ENCODE data around the gene ALS2CL. TPM values are rescaled to one million over a fixed set of nuclear protein-coding genes. Genes with fewer than 3 reads are reported as not detected.

The ALS2CL gene
- total and polyA plus RNA-seq, 12 donors = 15.6 to 102 (median 21.6) TPM

DNA sequence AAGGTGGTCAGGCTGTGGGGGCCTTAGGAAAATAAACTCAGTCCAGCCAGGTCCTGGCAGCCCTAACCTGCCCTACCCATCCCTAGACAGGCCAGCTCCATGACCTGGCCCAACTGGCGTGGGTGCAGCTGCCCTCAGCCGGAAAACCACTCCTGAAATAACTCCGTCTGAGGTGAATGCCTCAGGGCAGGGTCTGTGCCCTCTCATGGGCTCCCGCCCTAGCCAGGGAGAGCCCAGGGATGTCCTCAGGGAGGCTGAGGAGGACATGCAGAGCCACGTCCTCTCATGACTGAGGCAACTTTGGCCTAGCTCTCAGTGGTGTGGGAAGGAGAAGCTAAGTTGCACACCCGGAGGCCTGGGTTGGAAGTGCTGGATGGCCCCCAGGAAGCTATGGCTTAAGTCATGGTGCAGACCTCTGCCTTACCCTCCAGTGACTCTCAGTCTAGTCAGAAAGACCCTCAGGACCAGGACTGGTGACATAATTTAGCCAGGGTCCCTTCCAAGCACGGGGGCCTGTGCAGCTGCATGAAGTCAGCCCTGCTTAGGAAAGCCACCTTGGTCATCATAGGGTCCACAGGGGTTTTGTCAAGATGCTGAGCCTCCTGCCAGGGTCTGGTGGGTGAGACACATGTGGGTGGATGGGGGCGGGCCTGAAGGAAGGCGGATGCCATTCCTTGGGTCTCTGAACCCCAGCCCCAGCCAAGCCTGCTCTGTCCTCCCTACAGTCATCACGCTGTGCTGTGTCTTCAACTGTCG, 15.1 kb upstream of the ALS2CL start:
- Histone ChIP-seq H3K27me3 (peaks cover 0 to 5% (median 0%) of the 10 kb centered on the region in 7 donors), H3K27ac (no peak overlapping the region), H3K36me3 (no peaks in the 10 kb centered on the region), H3K9me3 (no peaks in the 10 kb centered on the region), H3K4me1 (peaks cover 0 to 9% (median 3%) of the 10 kb centered on the region in 9 donors), H3K4me3 (no peak overlapping the region)
- 87 to 89% methylated on average over 11 of the region's 11 CpGs for WGBS, 2 donors
- intact Hi-C loops (cut with DNase I) = loop anchor here in 9 of 10 donors (5.0 to 10.0 kb wide), 5 partner anchors 139 to 616 kb away; no protein-coding TSS in a partner anchor
- DNase-seq (no peak), ATAC-seq (no peak)
- TF ChIP-seq, protein P1, sequence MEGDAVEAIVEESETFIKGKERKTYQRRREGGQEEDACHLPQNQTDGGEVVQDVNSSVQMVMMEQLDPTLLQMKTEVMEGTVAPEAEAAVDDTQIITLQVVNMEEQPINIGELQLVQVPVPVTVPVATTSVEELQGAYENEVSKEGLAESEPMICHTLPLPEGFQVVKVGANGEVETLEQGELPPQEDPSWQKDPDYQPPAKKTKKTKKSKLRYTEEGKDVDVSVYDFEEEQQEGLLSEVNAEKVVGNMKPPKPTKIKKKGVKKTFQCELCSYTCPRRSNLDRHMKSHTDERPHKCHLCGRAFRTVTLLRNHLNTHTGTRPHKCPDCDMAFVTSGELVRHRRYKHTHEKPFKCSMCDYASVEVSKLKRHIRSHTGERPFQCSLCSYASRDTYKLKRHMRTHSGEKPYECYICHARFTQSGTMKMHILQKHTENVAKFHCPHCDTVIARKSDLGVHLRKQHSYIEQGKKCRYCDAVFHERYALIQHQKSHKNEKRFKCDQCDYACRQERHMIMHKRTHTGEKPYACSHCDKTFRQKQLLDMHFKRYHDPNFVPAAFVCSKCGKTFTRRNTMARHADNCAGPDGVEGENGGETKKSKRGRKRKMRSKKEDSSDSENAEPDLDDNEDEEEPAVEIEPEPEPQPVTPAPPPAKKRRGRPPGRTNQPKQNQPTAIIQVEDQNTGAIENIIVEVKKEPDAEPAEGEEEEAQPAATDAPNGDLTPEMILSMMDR (IDR thresholded peaks at IDR 0.05) = no peak

DNA sequence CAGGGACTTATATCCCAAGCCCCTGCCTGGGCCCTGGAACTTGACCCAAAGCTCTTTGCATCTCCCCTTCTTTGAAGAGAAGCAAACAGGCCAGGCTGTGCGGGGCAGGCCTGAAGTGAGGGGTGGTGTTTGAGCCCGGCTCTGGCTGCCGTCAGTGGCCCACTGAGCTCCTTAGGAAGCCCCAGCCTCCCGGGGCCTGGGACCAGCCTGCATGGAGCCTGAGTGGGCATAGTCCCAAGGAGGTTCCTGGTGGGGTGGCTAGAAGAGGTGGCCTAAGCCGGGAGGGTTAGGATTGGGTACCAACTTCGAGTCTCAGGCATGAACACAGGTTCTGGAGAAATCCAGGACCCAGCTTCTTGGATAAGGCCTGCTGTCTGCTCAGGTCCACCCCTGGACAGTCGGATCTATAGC, 14.1 kb upstream of the ALS2CL start:
- Histone ChIP-seq H3K4me1 (peaks cover 0 to 9% (median 3%) of the 10 kb centered on the region in 9 donors), H3K27ac (no peak overlapping the region), H3K27me3 (peaks cover 0 to 12% (median 0%) of the 10 kb centered on the region in 7 donors), H3K36me3 (no peaks in the 10 kb centered on the region), H3K4me3 (no peak overlapping the region), H3K9me3 (no peaks in the 10 kb centered on the region)
- ATAC-seq (no peak), DNase-seq (no peak)
- TF ChIP-seq, protein P1 (IDR thresholded peaks at IDR 0.05) = no peak
- intact Hi-C loops (cut with DNase I) = loop anchor here in 9 of 10 donors (5.0 to 10.0 kb wide), 5 partner anchors 140 to 617 kb away; no protein-coding TSS in a partner anchor
- WGBS, 2 donors = 90 to 92% methylated on average over 7 of the region's 7 CpGs

DNA sequence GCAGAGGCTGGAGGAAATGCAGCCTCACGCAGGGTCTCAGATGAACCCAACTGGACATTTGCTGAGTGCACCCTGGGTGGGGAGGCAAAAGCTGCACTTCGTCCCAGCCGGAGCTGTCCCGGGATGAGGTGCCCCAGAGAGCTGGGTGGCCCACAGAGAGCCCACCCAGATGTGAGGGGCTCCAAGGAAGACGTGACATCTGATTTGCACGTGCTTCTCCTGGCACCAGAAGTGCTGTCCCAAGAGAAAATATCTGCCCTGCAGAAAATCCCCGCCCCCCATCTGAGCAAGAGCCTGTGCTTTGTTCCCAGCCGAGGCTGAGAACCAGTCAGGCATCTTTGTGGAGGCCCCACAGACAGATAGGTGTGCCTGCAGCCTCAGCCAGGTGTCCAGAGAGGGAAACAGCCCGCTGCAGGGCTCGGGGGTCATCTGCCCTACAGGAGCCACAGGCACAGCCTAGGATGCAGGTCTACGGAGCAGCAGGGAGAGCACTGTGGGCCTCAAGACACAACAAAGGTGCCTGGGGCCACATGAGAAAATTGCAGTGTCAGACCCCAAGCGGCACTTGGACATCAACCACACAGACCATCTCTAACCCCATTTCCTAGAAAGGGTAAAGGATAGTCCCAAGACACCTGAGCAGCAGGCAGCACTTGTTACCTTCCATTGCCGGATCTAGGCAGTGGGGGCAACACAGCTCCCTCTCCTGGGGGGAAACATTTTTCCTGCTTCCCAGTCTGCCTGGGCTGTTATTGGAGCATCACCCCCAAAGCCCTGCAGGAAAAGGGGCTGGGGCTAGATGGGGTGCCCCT, 13.5 kb upstream of the ALS2CL start:
- H3K27ac ChIP-seq = no peak overlapping the region
- TF ChIP-seq, protein P1 (IDR thresholded peaks at IDR 0.05) = no peak
- peaks cover 0 to 18% (median 0%) of the 10 kb centered on the region in 7 donors for H3K27me3 ChIP-seq
- no peaks in the 10 kb centered on the region for H3K9me3 ChIP-seq
- H3K4me1 ChIP-seq = peaks cover 0 to 12% (median 4%) of the 10 kb centered on the region in 9 donors
- intact Hi-C loops (cut with DNase I) = loop anchor here in 9 of 10 donors (5.0 to 10.0 kb wide), 5 partner anchors 140 to 618 kb away; no protein-coding TSS in a partner anchor
- WGBS, 2 donors = 82 to 83% methylated on average over 13 of the region's 13 CpGs
- H3K4me3 ChIP-seq = no peak overlapping the region
- DNase-seq (no peak), ATAC-seq (no peak)
- H3K36me3 ChIP-seq = no peaks in the 10 kb centered on the region

Measured in heart right ventricle (tissue), 16 donors.